GM12878 (cell line): ENCODE results near the gene ERCC4.

Source experiments
- CEBPB ChIP-seq, 2 experiments: fragments of 150-350 bp in 1 of 2; IDR thresholded peaks; 2 replicates each; pipeline ENCODE4 v1.6.1; 2012 to 2014; ENCODE audit warnings: low read depth in 2 of 2, low read length in 2 of 2, borderline replicate concordance in 1 of 2, inconsistent platforms in 1 of 2
- CREB1 ChIP-seq: IDR thresholded peaks from 2 replicates; pipeline ENCODE4 v1.6.1; 2012; ENCODE audit warnings: low read depth, mild to moderate bottlenecking, inconsistent platforms
- MEF2B ChIP-seq: fragments of 450-650 bp; IDR thresholded peaks from 2 replicates; pipeline ENCODE4 v1.6.1; 2018; ENCODE audit warnings: mild to moderate bottlenecking, moderate library complexity; ENCODE audit not compliant: partially characterized antibody, poor library complexity, severe bottlenecking
- SREBF2 ChIP-seq: IDR thresholded peaks from 2 replicates; pipeline ENCODE4 v1.6.1; 2012; ENCODE audit warnings: mild to moderate bottlenecking, low read length
- SRF ChIP-seq, 2 experiments: IDR thresholded peaks; 2 replicates each; pipeline ENCODE4 v1.6.1; 2011; ENCODE audit warnings: low read depth in 2 of 2, low read length in 2 of 2, mild to moderate bottlenecking in 1 of 2, moderate library complexity in 1 of 2
- SUZ12 ChIP-seq: fragments of 200-600 bp; sonication (generic); IDR thresholded peaks from one replicate; pipeline ENCODE4 v1.6.1; 2018; ENCODE audit warnings: antibody characterized with exemption, mild to moderate bottlenecking; ENCODE audit not compliant: unreplicated experiment
- TCF12 ChIP-seq: IDR thresholded peaks from 2 replicates; pipeline ENCODE4 v1.6.1; 2011; ENCODE audit warnings: low read depth, mild to moderate bottlenecking, low read length
- ZNF384 ChIP-seq: IDR thresholded peaks from 2 replicates; pipeline ENCODE4 v1.6.1; 2012; ENCODE audit warnings: low read depth, mild to moderate bottlenecking, low read length, improper control_type of control experiment, borderline replicate concordance
- TF ChIP-seq, protein P1 (sequence below), 3 experiments: IDR thresholded peaks in 2 of 3; conservative IDR thresholded peaks in 1 of 3; 2 replicates each; pipeline ENCODE4 v1.5.1; 2011; ENCODE audit warnings: low read depth in 3 of 3, low read length in 3 of 3, mild to moderate bottlenecking in 3 of 3, control low read depth in 2 of 3, moderate library complexity in 2 of 3, inconsistent platforms in 1 of 3, mixed read lengths in 1 of 3; ENCODE audit not compliant: control insufficient read depth in 2 of 3, insufficient read depth in 1 of 3; ENCODE audit errors: extremely low read depth in 1 of 3
- TF ChIP-seq, protein P2 (sequence below): IDR thresholded peaks from 2 replicates; pipeline ENCODE4 v1.6.1; 2012; ENCODE audit warnings: mild to moderate bottlenecking, low read depth, low read length
- TF ChIP-seq, protein P3 (sequence below): IDR thresholded peaks from 2 replicates; pipeline ENCODE4 v1.6.1; 2011; ENCODE audit warnings: low read depth, low read length, improper control_type of control experiment, borderline replicate concordance
- TF ChIP-seq, protein P4 (sequence below): IDR thresholded peaks from 2 replicates; pipeline ENCODE4 v1.6.1; 2012; ENCODE audit warnings: low read depth, low read length, improper control_type of control experiment

DNA sequence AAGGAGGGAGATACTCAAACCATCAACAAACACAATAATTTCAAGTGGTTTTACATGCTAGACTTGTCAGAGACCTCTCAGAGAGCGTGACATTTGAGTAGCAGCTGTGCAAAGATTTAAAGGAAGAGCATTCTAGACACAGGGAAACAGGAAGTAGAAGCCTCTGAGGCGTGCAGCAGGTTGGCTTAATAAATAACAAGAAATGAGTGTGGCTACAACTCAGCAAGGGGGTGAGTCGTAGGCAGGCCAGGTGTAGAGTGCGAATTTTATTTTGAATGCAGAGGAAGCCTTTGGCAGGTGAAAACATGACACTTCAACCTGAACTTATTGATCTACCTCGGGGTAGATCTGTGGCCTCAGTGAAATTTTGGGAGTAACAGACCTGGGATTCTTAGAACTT, 78.0 kb downstream of the ERCC4 start:
- TF ChIP-seq, protein P1, sequence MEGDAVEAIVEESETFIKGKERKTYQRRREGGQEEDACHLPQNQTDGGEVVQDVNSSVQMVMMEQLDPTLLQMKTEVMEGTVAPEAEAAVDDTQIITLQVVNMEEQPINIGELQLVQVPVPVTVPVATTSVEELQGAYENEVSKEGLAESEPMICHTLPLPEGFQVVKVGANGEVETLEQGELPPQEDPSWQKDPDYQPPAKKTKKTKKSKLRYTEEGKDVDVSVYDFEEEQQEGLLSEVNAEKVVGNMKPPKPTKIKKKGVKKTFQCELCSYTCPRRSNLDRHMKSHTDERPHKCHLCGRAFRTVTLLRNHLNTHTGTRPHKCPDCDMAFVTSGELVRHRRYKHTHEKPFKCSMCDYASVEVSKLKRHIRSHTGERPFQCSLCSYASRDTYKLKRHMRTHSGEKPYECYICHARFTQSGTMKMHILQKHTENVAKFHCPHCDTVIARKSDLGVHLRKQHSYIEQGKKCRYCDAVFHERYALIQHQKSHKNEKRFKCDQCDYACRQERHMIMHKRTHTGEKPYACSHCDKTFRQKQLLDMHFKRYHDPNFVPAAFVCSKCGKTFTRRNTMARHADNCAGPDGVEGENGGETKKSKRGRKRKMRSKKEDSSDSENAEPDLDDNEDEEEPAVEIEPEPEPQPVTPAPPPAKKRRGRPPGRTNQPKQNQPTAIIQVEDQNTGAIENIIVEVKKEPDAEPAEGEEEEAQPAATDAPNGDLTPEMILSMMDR (IDR thresholded peaks at IDR 0.05 in 2 of 3, conservative IDR thresholded peaks at IDR 0.05 in 1 of 3; ENCODE audit: control insufficient read depth in 2 of 3, extremely low read depth in 1 of 3, insufficient read depth in 1 of 3, low read depth in 3 of 3, low read length in 3 of 3), result no peak
- TF ChIP-seq, protein P2, sequence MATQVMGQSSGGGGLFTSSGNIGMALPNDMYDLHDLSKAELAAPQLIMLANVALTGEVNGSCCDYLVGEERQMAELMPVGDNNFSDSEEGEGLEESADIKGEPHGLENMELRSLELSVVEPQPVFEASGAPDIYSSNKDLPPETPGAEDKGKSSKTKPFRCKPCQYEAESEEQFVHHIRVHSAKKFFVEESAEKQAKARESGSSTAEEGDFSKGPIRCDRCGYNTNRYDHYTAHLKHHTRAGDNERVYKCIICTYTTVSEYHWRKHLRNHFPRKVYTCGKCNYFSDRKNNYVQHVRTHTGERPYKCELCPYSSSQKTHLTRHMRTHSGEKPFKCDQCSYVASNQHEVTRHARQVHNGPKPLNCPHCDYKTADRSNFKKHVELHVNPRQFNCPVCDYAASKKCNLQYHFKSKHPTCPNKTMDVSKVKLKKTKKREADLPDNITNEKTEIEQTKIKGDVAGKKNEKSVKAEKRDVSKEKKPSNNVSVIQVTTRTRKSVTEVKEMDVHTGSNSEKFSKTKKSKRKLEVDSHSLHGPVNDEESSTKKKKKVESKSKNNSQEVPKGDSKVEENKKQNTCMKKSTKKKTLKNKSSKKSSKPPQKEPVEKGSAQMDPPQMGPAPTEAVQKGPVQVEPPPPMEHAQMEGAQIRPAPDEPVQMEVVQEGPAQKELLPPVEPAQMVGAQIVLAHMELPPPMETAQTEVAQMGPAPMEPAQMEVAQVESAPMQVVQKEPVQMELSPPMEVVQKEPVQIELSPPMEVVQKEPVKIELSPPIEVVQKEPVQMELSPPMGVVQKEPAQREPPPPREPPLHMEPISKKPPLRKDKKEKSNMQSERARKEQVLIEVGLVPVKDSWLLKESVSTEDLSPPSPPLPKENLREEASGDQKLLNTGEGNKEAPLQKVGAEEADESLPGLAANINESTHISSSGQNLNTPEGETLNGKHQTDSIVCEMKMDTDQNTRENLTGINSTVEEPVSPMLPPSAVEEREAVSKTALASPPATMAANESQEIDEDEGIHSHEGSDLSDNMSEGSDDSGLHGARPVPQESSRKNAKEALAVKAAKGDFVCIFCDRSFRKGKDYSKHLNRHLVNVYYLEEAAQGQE, result no peak
- no peak for TF ChIP-seq CREB1
- TF ChIP-seq SREBF2, result no peak
- TF ChIP-seq, protein P3, sequence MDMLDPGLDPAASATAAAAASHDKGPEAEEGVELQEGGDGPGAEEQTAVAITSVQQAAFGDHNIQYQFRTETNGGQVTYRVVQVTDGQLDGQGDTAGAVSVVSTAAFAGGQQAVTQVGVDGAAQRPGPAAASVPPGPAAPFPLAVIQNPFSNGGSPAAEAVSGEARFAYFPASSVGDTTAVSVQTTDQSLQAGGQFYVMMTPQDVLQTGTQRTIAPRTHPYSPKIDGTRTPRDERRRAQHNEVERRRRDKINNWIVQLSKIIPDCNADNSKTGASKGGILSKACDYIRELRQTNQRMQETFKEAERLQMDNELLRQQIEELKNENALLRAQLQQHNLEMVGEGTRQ, result no peak
- TF ChIP-seq TCF12, result peak; percentile 61; the same call in 1 of the 2 replicates
- TF ChIP-seq, protein P4, sequence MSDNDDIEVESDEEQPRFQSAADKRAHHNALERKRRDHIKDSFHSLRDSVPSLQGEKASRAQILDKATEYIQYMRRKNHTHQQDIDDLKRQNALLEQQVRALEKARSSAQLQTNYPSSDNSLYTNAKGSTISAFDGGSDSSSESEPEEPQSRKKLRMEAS, result no peak; the same call in 1 of the 2 replicates
- no peak for TF ChIP-seq CEBPB (IDR thresholded peaks at IDR 0.05; ENCODE audit: borderline replicate concordance in 1 of 2, low read depth in 2 of 2, low read length in 2 of 2)
- no peak for TF ChIP-seq SRF (IDR thresholded peaks at IDR 0.05; ENCODE audit: low read depth in 2 of 2, low read length in 2 of 2)
- no peak for TF ChIP-seq MEF2B
- no peak for TF ChIP-seq ZNF384
- no peak for TF ChIP-seq SUZ12
